ENCODE measurements around the gene SCAPER. TPM values are rescaled to one million over a fixed set of nuclear protein-coding genes. Genes with fewer than 3 reads are reported as not detected.
"Not testable (repeated sequence)": the region's sequence is repeated elsewhere in the genome, so short reads cannot be mapped to it uniquely, and the experiment has no call there.

SCAPER gene
- total RNA-seq, 6 donors from 2014 or later: 14.4 to 67.1 (median 27.6) TPM

GRCh38 chr15:76864586-76864985, 40.6 kb downstream of the SCAPER start:
- H3K36me3 ChIP-seq: no peaks in the 10 kb centered on the region
- ATAC-seq (ENCODE audit: low FRiP score in 2 of 2) (no peak), DNase-seq (no peak)
- H3K27ac ChIP-seq: no peak overlapping the region
- no peaks in the 10 kb centered on the region for H3K4me1 ChIP-seq
- no peaks in the 10 kb centered on the region for H3K9me3 ChIP-seq
- no peaks in the 10 kb centered on the region for H3K27me3 ChIP-seq
- H3K4me3 ChIP-seq: no peak overlapping the region
- TF ChIP-seq POLR2A (IDR thresholded peaks at IDR 0.05) (no peak), POLR2AphosphoS5 (IDR thresholded peaks at IDR 0.05) (no peak), EP300 (IDR thresholded peaks at IDR 0.05) (no peak), CTCF (IDR thresholded peaks at IDR 0.05) (no peak)

GRCh38 chr15:76863693-76864092, 41.4 kb downstream of the SCAPER start:
- TF ChIP-seq EP300 (IDR thresholded peaks at IDR 0.05) (no peak), POLR2AphosphoS5 (IDR thresholded peaks at IDR 0.05) (no peak), POLR2A (IDR thresholded peaks at IDR 0.05) (no peak), CTCF (IDR thresholded peaks at IDR 0.05) (no peak)

GRCh38 chr15:76863123-76863522, 42.0 kb downstream of the SCAPER start:
- WGBS, 2 donors: 84 to 87% methylated on average over 4 of the region's 4 CpGs
- Histone ChIP-seq H3K4me3 (no peak overlapping the region), H3K4me1 (no peaks in the 10 kb centered on the region), H3K27me3 (no peaks in the 10 kb centered on the region), H3K36me3 (no peaks in the 10 kb centered on the region), H3K27ac (no peak overlapping the region), H3K9me3 (no peaks in the 10 kb centered on the region)
- TF ChIP-seq CTCF (IDR thresholded peaks at IDR 0.05) (no peak), EP300 (IDR thresholded peaks at IDR 0.05) (no peak), POLR2AphosphoS5 (IDR thresholded peaks at IDR 0.05) (no peak), POLR2A (IDR thresholded peaks at IDR 0.05) (no peak)
- no peak for DNase-seq
- no peak for ATAC-seq (ENCODE audit: low FRiP score in 2 of 2)

More at GRCh38 chr15:76863693-76864092, 41.4 kb downstream of the SCAPER start:
- no peak overlapping the region for H3K4me3 ChIP-seq
- H3K9me3 ChIP-seq: no peaks in the 10 kb centered on the region
- no peaks in the 10 kb centered on the region for H3K27me3 ChIP-seq
- WGBS, 2 donors: 94 to 98% methylated on average over 2 of the region's 2 CpGs
- ATAC-seq (ENCODE audit: low FRiP score in 2 of 2): no peak
- no peaks in the 10 kb centered on the region for H3K36me3 ChIP-seq
- no peaks in the 10 kb centered on the region for H3K4me1 ChIP-seq
- no peak overlapping the region for H3K27ac ChIP-seq
- no peak for DNase-seq

- no peak overlapping the region for H3K4me3 ChIP-seq
- no peak for ATAC-seq (ENCODE audit: low FRiP score in 2 of 2)
- no peak for DNase-seq
- no peaks in the 10 kb centered on the region for H3K9me3 ChIP-seq
- WGBS, 2 donors: 85 to 91% methylated on average over 4 of the region's 4 CpGs
- no peak overlapping the region for H3K27ac ChIP-seq
- H3K27me3 ChIP-seq: no peaks in the 10 kb centered on the region
- no peaks in the 10 kb centered on the region for H3K36me3 ChIP-seq
- H3K4me1 ChIP-seq: no peaks in the 10 kb centered on the region
- TF ChIP-seq EP300 (IDR thresholded peaks at IDR 0.05): no peak
- no peak for TF ChIP-seq POLR2A (IDR thresholded peaks at IDR 0.05)
- TF ChIP-seq CTCF (IDR thresholded peaks at IDR 0.05): no peak
- TF ChIP-seq POLR2AphosphoS5 (IDR thresholded peaks at IDR 0.05): no peak
Observed at GRCh38 chr15:76861815-76862397, 43.2 kb downstream of the SCAPER start.

- no peak overlapping the region for H3K4me3 ChIP-seq
- H3K27me3 ChIP-seq: no peaks in the 10 kb centered on the region
- H3K36me3 ChIP-seq: peaks cover 0 to 11% (median 0%) of the 10 kb centered on the region in 4 donors
- H3K4me1 ChIP-seq: no peaks in the 10 kb centered on the region
- H3K9me3 ChIP-seq: no peaks in the 10 kb centered on the region
- H3K27ac ChIP-seq: no peak overlapping the region
- DNase-seq (no peak), ATAC-seq (ENCODE audit: low FRiP score in 2 of 2) (no peak)
- TF ChIP-seq EP300 (IDR thresholded peaks at IDR 0.05) (no peak), POLR2AphosphoS5 (IDR thresholded peaks at IDR 0.05) (no peak), CTCF (IDR thresholded peaks at IDR 0.05) (no peak), POLR2A (IDR thresholded peaks at IDR 0.05) (no peak)
Observed at GRCh38 chr15:76860201-76860600, 44.9 kb downstream of the SCAPER start.

- Histone ChIP-seq H3K36me3 (peaks cover 0 to 19% (median 0%) of the 10 kb centered on the region in 4 donors), H3K9me3 (peaks cover 0 to 12% (median 0%) of the 10 kb centered on the region in 4 donors)
- H3K4me1 ChIP-seq; H3K27ac ChIP-seq; DNase-seq; ATAC-seq (ENCODE audit: low FRiP score in 2 of 2); H3K4me3 ChIP-seq; H3K27me3 ChIP-seq: not testable (repeated sequence)
Observed at GRCh38 chr15:76850367-76850766, 54.8 kb downstream of the SCAPER start.

Measured in upper lobe of left lung (tissue), 6 donors.